Gastroesophageal sphincter (tissue), 4 donors: ENCODE results near the gene DNASE1L2. TPM values are rescaled to one million over a fixed set of nuclear protein-coding genes. Genes with fewer than 3 reads are reported as not detected.

Source experiments
- ATAC-seq: fragments of 150-250 bp; one replicate; pipeline ENCODE4 v1.9.1; 2016; ENCODE audit warnings: mild to moderate bottlenecking, moderate library complexity
- H3K27ac ChIP-seq, 4 donors: fragments of 200-600 bp; sonication (generic) in 3 of 4; 1 replicate in 3 of 4; 2 replicates in 1 of 4; pipeline ENCODE4 v1.5.1; 2016 to 2019
- H3K27me3 ChIP-seq: fragments of 200-600 bp; sonication (generic); one replicate; pipeline ENCODE4 v1.5.1; 2019
- H3K36me3 ChIP-seq, 2 donors: fragments of 200-600 bp; sonication (generic); one replicate each; pipeline ENCODE4 v1.5.1; 2019; ENCODE audit warnings: control low read depth in 1 of 2
- H3K4me1 ChIP-seq, 3 donors: fragments of 200-600 bp; sonication (generic); 1 replicate in 2 of 3; 2 replicates in 1 of 3; pipeline ENCODE4 v1.5.1; 2016 to 2019; ENCODE audit warnings: control low read depth in 2 of 3
- H3K4me3 ChIP-seq, 2 donors: fragments of 200-600 bp; sonication (generic); one replicate each; pipeline ENCODE4 v1.5.1; 2019; ENCODE audit warnings: mild to moderate bottlenecking in 1 of 2, moderate library complexity in 1 of 2
- H3K9me3 ChIP-seq, 3 donors: fragments of 200-600 bp; sonication (generic); one replicate each; pipeline ENCODE4 v1.5.1; 2017 to 2019; ENCODE audit warnings: control low read depth in 2 of 3
- CTCF ChIP-seq, 4 experiments: fragments of 200-600 bp in 2 of 4; fragments of 450-650 bp in 2 of 4; sonication (generic) in 1 of 4; IDR thresholded peaks; one replicate each; pipeline ENCODE4 v1.5.1; 2017 to 2019; ENCODE audit warnings: antibody characterized with exemption in 4 of 4, mild to moderate bottlenecking in 2 of 4, moderate library complexity in 2 of 4
- EP300 ChIP-seq: sonication (generic); formaldehyde crosslinking; IDR thresholded peaks from one replicate; pipeline ENCODE4 v1.6.1; 2017; ENCODE audit warnings: antibody characterized with exemption, mild to moderate bottlenecking
- POLR2A ChIP-seq, 2 donors: fragments of 450-650 bp; IDR thresholded peaks; one replicate each; pipeline ENCODE4 v1.6.1; 2017; ENCODE audit warnings: antibody characterized with exemption in 2 of 2, mild to moderate bottlenecking in 2 of 2, moderate library complexity in 1 of 2
- POLR2AphosphoS5 ChIP-seq: sonication (generic); formaldehyde crosslinking; IDR thresholded peaks from one replicate; pipeline ENCODE4 v1.6.1; 2017; ENCODE audit warnings: antibody characterized with exemption
- WGBS, 2 donors: methylation state at CpG; one replicate each; pipeline ENCODE4 v1.1.5; 2018; ENCODE audit warnings: low coverage in 1 of 2; 5-methylcytosine and 5-hydroxymethylcytosine counted together
- total RNA-seq, 4 donors: library from RNA; depleted of rRNA; stranded (reverse); fragments of >200 nt; gene quantifications; one replicate each; pipeline ENCODE4 v1.1.0, GENCODE V29; 2016

DNASE1L2 gene
- total RNA-seq, 4 donors from 2014 or later, result 0.27 to 1.7 (median 1.1) TPM; not detected in 1

- Histone ChIP-seq H3K36me3 (peaks cover 0 to 67% of the 10 kb centered on the region in 2 donors), H3K27me3 (peaks cover 65% of the 10 kb centered on the region)
Observed at GRCh38 chr16:2234813-2235170, 1.5 kb upstream of the DNASE1L2 start.

DNA sequence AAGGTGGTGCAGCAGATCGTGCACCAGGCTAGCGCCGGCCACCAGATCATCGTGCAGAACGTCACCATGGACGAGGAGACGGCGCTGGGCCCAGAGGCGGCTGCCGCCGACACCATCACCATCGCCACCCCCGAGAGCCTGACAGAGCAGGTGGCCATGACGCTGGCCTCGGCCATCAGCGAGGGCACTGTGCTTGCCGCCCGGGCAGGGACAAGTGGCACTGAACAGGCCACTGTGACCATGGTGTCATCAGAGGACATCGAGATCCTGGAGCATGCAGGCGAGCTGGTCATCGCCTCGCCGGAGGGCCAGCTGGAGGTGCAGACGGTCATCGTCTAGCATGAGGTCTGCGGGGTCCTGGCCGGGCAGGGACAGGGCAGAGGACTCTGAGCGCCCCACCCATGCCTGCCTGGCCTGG lies 1.0 kb upstream of the DNASE1L2 start:
- H3K27ac ChIP-seq, result no peak overlapping the region
- peaks cover 65% of the 10 kb centered on the region for H3K27me3 ChIP-seq
- no peak for ATAC-seq
- H3K4me3 ChIP-seq, result no peak overlapping the region
- no peaks in the 10 kb centered on the region for H3K9me3 ChIP-seq
- peaks cover 0 to 67% of the 10 kb centered on the region in 2 donors for H3K36me3 ChIP-seq
- no CpG with 5 or more reads among the region's 28 CpGs for WGBS, 2 donors
- H3K4me1 ChIP-seq, result peaks cover 6 to 28% (median 17%) of the 10 kb centered on the region in 3 donors
- TF ChIP-seq POLR2A (IDR thresholded peaks at IDR 0.05) (no peak), CTCF (IDR thresholded peaks at IDR 0.05) (no peak), POLR2AphosphoS5 (no peak), EP300 (no peak)

More at GRCh38 chr16:2234813-2235170, 1.5 kb upstream of the DNASE1L2 start:
- TF ChIP-seq CTCF (IDR thresholded peaks at IDR 0.05) (no peak), POLR2A (IDR thresholded peaks at IDR 0.05) (no peak), EP300 (no peak), POLR2AphosphoS5 (no peak)
- no peaks in the 10 kb centered on the region for H3K9me3 ChIP-seq
- H3K4me1 ChIP-seq, result peaks cover 6 to 28% (median 17%) of the 10 kb centered on the region in 3 donors
- no peak overlapping the region for H3K4me3 ChIP-seq
- no peak for ATAC-seq
- WGBS, 2 donors, result no CpG with 5 or more reads among the region's 18 CpGs
- no peak overlapping the region for H3K27ac ChIP-seq

DNA sequence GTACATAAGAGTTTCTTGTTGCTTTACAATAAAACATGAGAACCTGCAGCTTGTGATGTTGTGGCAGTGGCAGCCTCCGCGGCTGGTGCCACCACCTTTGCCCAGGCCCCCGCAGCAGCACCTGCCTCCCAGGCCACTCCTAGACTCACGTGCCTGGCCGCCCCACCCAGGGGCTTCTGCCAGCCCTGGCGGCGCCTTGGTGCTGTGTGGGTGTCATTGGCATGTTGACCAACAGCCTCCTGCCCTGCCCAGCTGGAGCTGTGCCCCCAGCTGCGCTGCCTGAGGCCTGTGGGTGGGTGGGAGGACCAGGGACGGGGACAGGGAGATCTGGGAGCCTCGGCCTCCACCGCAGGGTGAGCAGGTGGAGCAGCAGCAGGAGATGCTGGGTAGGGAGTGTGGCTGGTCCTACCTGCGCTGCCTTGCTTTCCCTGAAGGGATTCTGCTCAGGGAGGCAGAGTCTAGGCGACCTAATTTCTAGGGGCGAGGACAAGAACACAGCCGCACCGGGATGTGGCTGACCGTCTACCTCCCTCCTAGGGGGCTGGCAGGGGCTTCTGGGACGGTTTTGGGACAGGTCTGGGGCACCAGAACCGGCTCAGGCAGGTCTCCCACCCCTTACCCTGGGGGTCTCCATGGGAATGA lies 428 bp upstream of the DNASE1L2 start:
- peaks cover 65% of the 10 kb centered on the region for H3K27me3 ChIP-seq
- H3K27ac ChIP-seq, result no peak overlapping the region
- TF ChIP-seq CTCF (IDR thresholded peaks at IDR 0.05) (no peak), POLR2A (IDR thresholded peaks at IDR 0.05) (no peak), EP300 (no peak), POLR2AphosphoS5 (no peak)
- no peaks in the 10 kb centered on the region for H3K9me3 ChIP-seq
- WGBS, 2 donors, result 76% methylated on average over 4 of the region's 19 CpGs; no CpG with 5 or more reads in 1 of the 2 donors
- no peak for ATAC-seq
- H3K4me1 ChIP-seq, result peaks cover 6 to 28% (median 17%) of the 10 kb centered on the region in 3 donors
- peaks cover 0 to 66% of the 10 kb centered on the region in 2 donors for H3K36me3 ChIP-seq
- no peak overlapping the region for H3K4me3 ChIP-seq

- no peak overlapping the region for H3K27ac ChIP-seq
- TF ChIP-seq POLR2AphosphoS5 (no peak), EP300 (no peak), CTCF (IDR thresholded peaks at IDR 0.05) (no peak)
Observed at GRCh38 chr16:2237102-2237482, 848 bp downstream of the DNASE1L2 start.

More at GRCh38 chr16:2237102-2237482, 848 bp downstream of the DNASE1L2 start:
- H3K36me3 ChIP-seq, result peaks cover 0 to 64% of the 10 kb centered on the region in 2 donors
- no peaks in the 10 kb centered on the region for H3K9me3 ChIP-seq
- H3K4me3 ChIP-seq, result peak overlapping the region in 1 of 2 donors; percentile 38
- H3K27me3 ChIP-seq, result peaks cover 62% of the 10 kb centered on the region
- ATAC-seq, result no peak
- 22% methylated on average over 6 of the region's 40 CpGs; no CpG with 5 or more reads in 1 of the 2 donors for WGBS, 2 donors
- H3K4me1 ChIP-seq, result peaks cover 6 to 28% (median 17%) of the 10 kb centered on the region in 3 donors
